K562 (cell line): Measurements from ENCODE around the gene CPED1. TPM values are rescaled to one million over a fixed set of nuclear protein-coding genes. Genes with fewer than 3 reads are reported as not detected.

Experiments
- AFF4 ChIP-seq: sonication (generic); formaldehyde crosslinking; IDR thresholded peaks from 2 replicates; pipeline ENCODE4 v1.8.0; 2023; ENCODE audit warnings: mild to moderate bottlenecking, missing genetic modification reagents
- CBFA2T3 ChIP-seq: fragments of 450-650 bp; IDR thresholded peaks from 2 replicates; pipeline ENCODE4 v1.6.1; 2017
- MGA ChIP-seq: fragments of 450-650 bp; IDR thresholded peaks from 2 replicates; pipeline ENCODE4 v1.6.1; 2016; ENCODE audit warnings: mild to moderate bottlenecking, moderate library complexity
- SRSF9 ChIP-seq: fragments of 200-400 bp; formaldehyde crosslinking; IDR thresholded peaks from 2 replicates; pipeline ENCODE4 v1.6.1; 2017; ENCODE audit warnings: low read depth, low read length, borderline replicate concordance
- TFAM ChIP-seq: fragments of 250-450 bp; sonication (Bioruptor Pico); conservative IDR thresholded peaks from 2 replicates; pipeline ENCODE4 v1.5.0; 2021; ENCODE audit warnings: mild to moderate bottlenecking, moderate library complexity
- ZNF699 ChIP-seq: fragments of 250-450 bp; sonication (Bioruptor Pico); IDR thresholded peaks from 2 replicates; pipeline ENCODE4 v1.8.0; 2021; ENCODE audit warnings: mild to moderate bottlenecking, moderate library complexity; ENCODE audit not compliant: insufficient replicate concordance
- ZNF778 ChIP-seq: fragments of 450-650 bp; formaldehyde crosslinking; IDR thresholded peaks from 2 replicates; pipeline ENCODE4 v1.4.0; 2020; ENCODE audit warnings: mild to moderate bottlenecking, moderate library complexity
- ZSCAN32 ChIP-seq: fragments of 450-650 bp; formaldehyde crosslinking; IDR thresholded peaks from 2 replicates; pipeline ENCODE4 v1.4.0; 2020; ENCODE audit warnings: mild to moderate bottlenecking, moderate library complexity
- polyA plus RNA-seq, 8 experiments: library from polyadenylated mRNA; depleted of rRNA in 4 of 8; stranded (reverse) in 5 of 8; unstranded in 3 of 8; fragments of >200 nt; fragmentation: Nextera tagmentation in 2 of 8; fragmentation: Illumina TruSeq in 1 of 8; extraction: Ambion mirVana in 2 of 8; extraction: Trizol in 1 of 8; gene quantifications; 2 replicates each; pipeline versions ENCODE4 v1.2.1 to v1.2.3, GENCODE V29; 2011 to 2014; ENCODE audit warnings: inconsistent platforms in 1 of 8, missing spikeins in 1 of 8
- total RNA-seq, 7 experiments: library from RNA; depleted of rRNA in 6 of 7; stranded (reverse); fragments of >200 nt in 6 of 7; fragmentation: Illumina TruSeq in 2 of 7; extraction: Trizol in 2 of 7; gene quantifications; 2 replicates each; pipeline versions ENCODE4 v1.2.1 to v1.2.3, GENCODE V29; 2011 to 2021; ENCODE audit warnings: low replicate concordance in 1 of 7
- TF ChIP-seq, protein P1 (sequence below): fragments of 250-450 bp; sonication (Bioruptor Pico); IDR thresholded peaks from 2 replicates; pipeline ENCODE4 v1.8.0; 2021; ENCODE audit warnings: moderate library complexity, mild to moderate bottlenecking, inconsistent platforms

Gene CPED1
- total and polyA plus RNA-seq, 9 of the 15 experiments (the other 6 are each of a cell fraction or from before 2014, with no cell fraction given) = 195 to 393 (median 290) TPM

- TF ChIP-seq AFF4 (CRISPR knock-in tag) = no peak
- TF ChIP-seq CBFA2T3 = no peak
- TF ChIP-seq, protein P1, sequence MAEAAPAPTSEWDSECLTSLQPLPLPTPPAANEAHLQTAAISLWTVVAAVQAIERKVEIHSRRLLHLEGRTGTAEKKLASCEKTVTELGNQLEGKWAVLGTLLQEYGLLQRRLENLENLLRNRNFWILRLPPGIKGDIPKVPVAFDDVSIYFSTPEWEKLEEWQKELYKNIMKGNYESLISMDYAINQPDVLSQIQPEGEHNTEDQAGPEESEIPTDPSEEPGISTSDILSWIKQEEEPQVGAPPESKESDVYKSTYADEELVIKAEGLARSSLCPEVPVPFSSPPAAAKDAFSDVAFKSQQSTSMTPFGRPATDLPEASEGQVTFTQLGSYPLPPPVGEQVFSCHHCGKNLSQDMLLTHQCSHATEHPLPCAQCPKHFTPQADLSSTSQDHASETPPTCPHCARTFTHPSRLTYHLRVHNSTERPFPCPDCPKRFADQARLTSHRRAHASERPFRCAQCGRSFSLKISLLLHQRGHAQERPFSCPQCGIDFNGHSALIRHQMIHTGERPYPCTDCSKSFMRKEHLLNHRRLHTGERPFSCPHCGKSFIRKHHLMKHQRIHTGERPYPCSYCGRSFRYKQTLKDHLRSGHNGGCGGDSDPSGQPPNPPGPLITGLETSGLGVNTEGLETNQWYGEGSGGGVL (CRISPR knock-in tag) = peak; percentile 61; the same call in 1 of the 2 replicates
- peak; percentile 50; the same call in 1 of the 2 replicates for TF ChIP-seq MGA
- no peak for TF ChIP-seq ZNF699
- no peak for TF ChIP-seq TFAM
- no peak for TF ChIP-seq ZNF778 (CRISPR knock-in tag)
- no peak for TF ChIP-seq SRSF9
- TF ChIP-seq ZSCAN32 (CRISPR knock-in tag) = peak; percentile 97
These were observed 171.9 kb downstream of the CPED1 start (continued) for GRCh38 chr7:121160150-121161008.
